Fibroblast of lung (primary cell): ENCODE data around the gene LRFN2. TPM values are rescaled to one million over a fixed set of nuclear protein-coding genes. Genes with fewer than 3 reads are reported as not detected.

Source experiments
- DNase-seq, 2 donors: peaks; one replicate each; pipeline versions ENCODE4 v3.0.0 to v3.0.0-alpha.2; 2010; ENCODE audit warnings: low read depth in 2 of 2
- H2AFZ ChIP-seq: 2 replicates; pipeline ENCODE4 v1.5.1; 2012; ENCODE audit warnings: low read length, control low read depth, inconsistent platforms
- H3K27ac ChIP-seq: 2 replicates; pipeline ENCODE4 v1.5.1; 2011; ENCODE audit warnings: low read length, control low read depth; ENCODE audit not compliant: insufficient read depth
- H3K27me3 ChIP-seq: 2 replicates; pipeline ENCODE4 v1.5.1; 2011; ENCODE audit warnings: mild to moderate bottlenecking, low read length; ENCODE audit not compliant: control insufficient read depth, insufficient read depth
- H3K36me3 ChIP-seq: 2 replicates; pipeline ENCODE4 v1.5.1; 2011; ENCODE audit warnings: low read length; ENCODE audit not compliant: control insufficient read depth, insufficient read depth
- H3K4me1 ChIP-seq: 2 replicates; pipeline ENCODE4 v1.5.1; 2011; ENCODE audit warnings: low read length; ENCODE audit not compliant: control insufficient read depth, insufficient read depth; ENCODE audit errors: extremely low read depth
- H3K4me2 ChIP-seq: 2 replicates; pipeline ENCODE4 v1.5.1; 2011; ENCODE audit warnings: low read length, control low read depth; ENCODE audit not compliant: insufficient read depth; ENCODE audit errors: extremely low read depth
- H3K4me3 ChIP-seq, 4 experiments: fragments of 200-600 bp in 1 of 4; sonication (generic) in 1 of 4; replicated peaks in 1 of 4; 2 replicates each; pipeline ENCODE4 v1.5.1; 2011 to 2016; ENCODE audit warnings: low read length in 4 of 4, low read depth in 3 of 4, mild to moderate bottlenecking in 3 of 4, control low read depth in 2 of 4, inconsistent platforms in 1 of 4, mixed read lengths in 1 of 4; ENCODE audit not compliant: insufficient read depth in 1 of 4; ENCODE audit errors: control extremely low read depth in 1 of 4
- H3K79me2 ChIP-seq: 2 replicates; pipeline ENCODE4 v1.5.1; 2012; ENCODE audit warnings: mild to moderate bottlenecking, low read length, inconsistent platforms; ENCODE audit not compliant: control insufficient read depth, insufficient read depth
- H3K9ac ChIP-seq: 2 replicates; pipeline ENCODE4 v1.5.1; 2011; ENCODE audit warnings: mild to moderate bottlenecking, low read length, control low read depth; ENCODE audit not compliant: insufficient read depth
- H3K9me3 ChIP-seq: 2 replicates; pipeline ENCODE4 v1.5.1; 2012; ENCODE audit warnings: low read depth, low read length; ENCODE audit not compliant: control insufficient read depth, insufficient read depth
- H4K20me1 ChIP-seq: 2 replicates; pipeline ENCODE4 v1.5.1; 2011; ENCODE audit warnings: low read length; ENCODE audit not compliant: control insufficient read depth, insufficient read depth; ENCODE audit errors: extremely low read depth
- CTCF ChIP-seq, 2 donors: IDR thresholded peaks in 1 of 2; conservative IDR thresholded peaks in 1 of 2; 1 replicate in 1 of 2; 2 replicates in 1 of 2; pipeline ENCODE4 v1.5.1; 2011 to 2012; ENCODE audit warnings: low read length in 2 of 2, control low read depth in 1 of 2, inconsistent platforms in 1 of 2, low read depth in 1 of 2, mild to moderate bottlenecking in 1 of 2
- EZH2 ChIP-seq: IDR thresholded peaks from 2 replicates; pipeline ENCODE4 v1.5.1; 2012; ENCODE audit warnings: low read length, control low read depth, mild to moderate bottlenecking; ENCODE audit errors: missing control alignments
- polyA plus RNA-seq, 2 donors: library from polyadenylated mRNA; depleted of rRNA in 1 of 2; stranded (reverse) in 1 of 2; unstranded in 1 of 2; fragments of >200 nt; gene quantifications; 2 replicates each; pipeline ENCODE4 v1.2.1, GENCODE V29; 2011 to 2012; ENCODE audit warnings: missing spikeins in 1 of 2
- total RNA-seq: library from RNA; depleted of rRNA; stranded (reverse); fragments of >200 nt; gene quantifications from 2 replicates; pipeline ENCODE4 v1.2.1, GENCODE V29; 2014

LRFN2 gene
- total and polyA plus RNA-seq, 2 donors (not counting 1 experiment from before 2014, with no cell fraction given) = not detected

GRCh38 chr6:40456390-40457013 is 130.7 kb downstream of the LRFN2 start:
- DNase-seq = no peak
- TF ChIP-seq CTCF (conservative IDR thresholded peaks at IDR 0.05 in 1 of 2, IDR thresholded peaks at IDR 0.05 in 1 of 2; ENCODE audit: low read depth in 1 of 2, low read length in 2 of 2) = no peak
- TF ChIP-seq EZH2 = no peak
- H3K4me3 ChIP-seq = no peak overlapping the region
- H3K4me1 ChIP-seq = no peaks in the 10 kb centered on the region
- no peak overlapping the region for H2AFZ ChIP-seq
- H3K9me3 ChIP-seq = no peaks in the 10 kb centered on the region
- H3K79me2 ChIP-seq = no peaks in the 10 kb centered on the region
- no peak overlapping the region for H3K9ac ChIP-seq
- no peaks in the 10 kb centered on the region for H3K27me3 ChIP-seq
- H3K4me2 ChIP-seq = no peak overlapping the region
- H3K36me3 ChIP-seq = no peaks in the 10 kb centered on the region
- H3K27ac ChIP-seq = no peak overlapping the region
- no peaks in the 10 kb centered on the region for H4K20me1 ChIP-seq

GRCh38 chr6:40455686-40456389 is 131.3 kb downstream of the LRFN2 start:
- H3K4me2 ChIP-seq = no peak overlapping the region
- H4K20me1 ChIP-seq = no peaks in the 10 kb centered on the region
- DNase-seq = no peak
- TF ChIP-seq EZH2 = no peak
- no peak for TF ChIP-seq CTCF (conservative IDR thresholded peaks at IDR 0.05 in 1 of 2, IDR thresholded peaks at IDR 0.05 in 1 of 2; ENCODE audit: low read depth in 1 of 2, low read length in 2 of 2)
- H3K4me3 ChIP-seq = no peak overlapping the region
- no peak overlapping the region for H2AFZ ChIP-seq
- no peaks in the 10 kb centered on the region for H3K9me3 ChIP-seq
- no peak overlapping the region for H3K27ac ChIP-seq
- H3K4me1 ChIP-seq = no peaks in the 10 kb centered on the region
- H3K9ac ChIP-seq = no peak overlapping the region
- no peaks in the 10 kb centered on the region for H3K79me2 ChIP-seq
- H3K27me3 ChIP-seq = no peaks in the 10 kb centered on the region
- no peaks in the 10 kb centered on the region for H3K36me3 ChIP-seq

- no peak overlapping the region for H3K27ac ChIP-seq
- H3K9me3 ChIP-seq = no peaks in the 10 kb centered on the region
- H3K27me3 ChIP-seq = no peaks in the 10 kb centered on the region
- H4K20me1 ChIP-seq = no peaks in the 10 kb centered on the region
- no peaks in the 10 kb centered on the region for H3K4me1 ChIP-seq
- H2AFZ ChIP-seq = no peak overlapping the region
- H3K9ac ChIP-seq = no peak overlapping the region
- no peaks in the 10 kb centered on the region for H3K36me3 ChIP-seq
- TF ChIP-seq CTCF (conservative IDR thresholded peaks at IDR 0.05 in 1 of 2, IDR thresholded peaks at IDR 0.05 in 1 of 2; ENCODE audit: low read depth in 1 of 2, low read length in 2 of 2) = no peak
- TF ChIP-seq EZH2 = no peak
- H3K4me2 ChIP-seq = no peak overlapping the region
- no peak for DNase-seq
- H3K79me2 ChIP-seq = no peaks in the 10 kb centered on the region
- H3K4me3 ChIP-seq = no peak overlapping the region
Measured at GRCh38 chr6:40450483-40450882, 136.7 kb downstream of the LRFN2 start.
